Smooth muscle cell (in vitro differentiated cells): ENCODE data around the gene ZMAT5. TPM values are rescaled to one million over a fixed set of nuclear protein-coding genes. Genes with fewer than 3 reads are reported as not detected.

ENCODE experiments used
- DNase-seq: peaks from one replicate; lab custom pipeline; 2025; ENCODE audit not compliant: unreplicated experiment; lab: John Stamatoyannopoulos, UW
- H2AFZ ChIP-seq: fragments of 200-600 bp; sonication (generic); 2 replicates; pipeline ENCODE4 v1.6.0; 2016; ENCODE audit warnings: antibody characterized with exemption, low read depth, mild to moderate bottlenecking
- H3F3A ChIP-seq: fragments of 200-600 bp; sonication (generic); 2 replicates; pipeline ENCODE4 v1.6.0; 2017; ENCODE audit warnings: antibody characterized with exemption, low read depth
- H3K27ac ChIP-seq: fragments of 200-600 bp; sonication (generic); 2 replicates; pipeline ENCODE4 v1.5.1; 2016; ENCODE audit warnings: low read depth, mild to moderate bottlenecking
- H3K27me3 ChIP-seq: fragments of 200-600 bp; sonication (generic); 2 replicates; pipeline ENCODE4 v1.6.1; 2016; ENCODE audit warnings: low read depth, mild to moderate bottlenecking
- H3K36me3 ChIP-seq: fragments of 200-600 bp; sonication (generic); 2 replicates; pipeline ENCODE4 v1.5.1; 2016; ENCODE audit warnings: low read depth
- H3K4me1 ChIP-seq: fragments of 200-600 bp; sonication (generic); 2 replicates; pipeline ENCODE4 v1.5.1; 2016; ENCODE audit warnings: low read depth
- H3K4me2 ChIP-seq: fragments of 200-600 bp; sonication (generic); 2 replicates; pipeline ENCODE4 v1.6.0; 2016; ENCODE audit warnings: mild to moderate bottlenecking
- H3K4me3 ChIP-seq: fragments of 200-600 bp; sonication (generic); 2 replicates; pipeline ENCODE4 v1.5.1; 2016; ENCODE audit warnings: mild to moderate bottlenecking
- H3K79me2 ChIP-seq: fragments of 200-600 bp; sonication (generic); 2 replicates; pipeline ENCODE4 v1.6.0; 2016; ENCODE audit warnings: low read depth, mild to moderate bottlenecking
- H3K9ac ChIP-seq: fragments of 200-600 bp; sonication (generic); 2 replicates; pipeline ENCODE4 v1.6.0; 2016; ENCODE audit warnings: low read depth
- H3K9me3 ChIP-seq: fragments of 200-600 bp; sonication (generic); replicated peaks from 2 replicates; pipeline ENCODE4 v1.5.1; 2016; ENCODE audit warnings: low read depth
- H4K20me1 ChIP-seq: fragments of 200-600 bp; sonication (generic); 2 replicates; pipeline ENCODE4 v1.6.0; 2016; ENCODE audit warnings: low read depth
- CTCF ChIP-seq: fragments of 200-600 bp; sonication (generic); IDR thresholded peaks from 2 replicates; pipeline ENCODE4 v1.5.1; 2017; ENCODE audit warnings: borderline replicate concordance, mild to moderate bottlenecking, antibody characterized with exemption; ENCODE audit not compliant: insufficient read depth, poor library complexity, severe bottlenecking
- WGBS: methylation state at CpG from one replicate; pipeline ENCODE4 v1.1.7; 2016; ENCODE audit warnings: low lambda C conversion rate; 5-methylcytosine and 5-hydroxymethylcytosine counted together
- polyA plus RNA-seq: library from polyadenylated mRNA; unstranded; fragments of >200 nt; fragmentation: Nextera tagmentation; extraction: Ambion mirVana; gene quantifications from 2 replicates; pipeline ENCODE4 v1.2.1, GENCODE V29; 2016
- total RNA-seq: library from RNA; depleted of rRNA; stranded (reverse); fragments of >200 nt; gene quantifications from 2 replicates; pipeline ENCODE4 v1.2.3, GENCODE V29; 2014

ZMAT5 gene
- total and polyA plus RNA-seq, 2 experiments from 2014 or later, result 26.0 to 57.8 TPM

- 76% methylated on average over 8 of the region's 8 CpGs for WGBS
Measured at GRCh38 chr22:29713156-29713727, 53.6 kb downstream of the ZMAT5 start.

DNA sequence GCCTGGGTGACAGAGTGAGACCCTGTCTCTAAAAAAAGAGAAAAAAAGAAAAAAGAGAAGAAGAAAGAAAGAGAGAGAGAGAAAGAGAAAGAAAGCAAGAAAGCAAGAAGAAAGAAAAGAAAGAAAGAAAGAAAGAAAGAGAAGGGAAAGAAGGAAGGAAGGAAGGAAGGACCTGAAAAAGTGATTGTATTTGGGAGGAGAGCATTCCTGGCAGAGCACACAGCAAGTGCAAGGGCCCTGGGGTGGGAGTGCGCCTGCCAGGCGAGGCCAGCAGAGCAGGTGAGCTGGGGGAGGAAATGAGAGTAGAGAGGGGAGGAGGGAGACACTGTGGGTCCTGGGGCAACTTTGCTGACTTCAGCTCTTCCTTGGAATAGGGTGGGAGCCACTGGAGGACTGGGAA, 54.7 kb downstream of the ZMAT5 start:
- no peak overlapping the region for H3K4me3 ChIP-seq
- TF ChIP-seq CTCF, result no peak
- no peaks in the 10 kb centered on the region for H3K9me3 ChIP-seq
- H4K20me1 ChIP-seq, result no peaks in the 10 kb centered on the region
- no peak for DNase-seq
- no peaks in the 10 kb centered on the region for H3K79me2 ChIP-seq
- no peak overlapping the region for H3K9ac ChIP-seq
- no peaks in the 10 kb centered on the region for H3K4me1 ChIP-seq
- no peaks in the 10 kb centered on the region for H3K36me3 ChIP-seq
- peaks cover 13% of the 10 kb centered on the region for H3K27me3 ChIP-seq
- WGBS, result 88% methylated on average over 2 of the region's 2 CpGs
- no peak overlapping the region for H3K4me2 ChIP-seq
- H3K27ac ChIP-seq, result no peak overlapping the region
- H2AFZ ChIP-seq, result no peak overlapping the region
- H3F3A ChIP-seq, result no peaks in the 10 kb centered on the region

More at GRCh38 chr22:29713156-29713727, 53.6 kb downstream of the ZMAT5 start:
- Histone ChIP-seq H3K9ac (no peak overlapping the region), H4K20me1 (no peaks in the 10 kb centered on the region), H3K9me3 (no peaks in the 10 kb centered on the region), H3K27ac (no peak overlapping the region), H3K36me3 (no peaks in the 10 kb centered on the region), H3F3A (no peaks in the 10 kb centered on the region), H3K4me2 (no peak overlapping the region), H3K27me3 (peaks cover 23% of the 10 kb centered on the region), H3K4me3 (no peak overlapping the region), H3K4me1 (no peaks in the 10 kb centered on the region), H2AFZ (no peak overlapping the region), H3K79me2 (no peaks in the 10 kb centered on the region)
- no peak for DNase-seq
- no peak for TF ChIP-seq CTCF

- Histone ChIP-seq H3K27me3 (peaks cover 22% of the 10 kb centered on the region), H3K4me2 (no peak overlapping the region), H3K4me1 (no peaks in the 10 kb centered on the region), H3K36me3 (no peaks in the 10 kb centered on the region), H4K20me1 (no peaks in the 10 kb centered on the region), H3K9ac (no peak overlapping the region), H3K27ac (no peak overlapping the region), H3K4me3 (no peak overlapping the region), H3F3A (no peaks in the 10 kb centered on the region), H3K9me3 (no peaks in the 10 kb centered on the region), H2AFZ (no peak overlapping the region), H3K79me2 (no peaks in the 10 kb centered on the region)
- WGBS, result 88% methylated on average over 17 of the region's 18 CpGs
- TF ChIP-seq CTCF, result no peak
- no peak for DNase-seq
Measured at GRCh38 chr22:29710922-29711593, 55.7 kb downstream of the ZMAT5 start.

- WGBS, result 84% methylated on average over 15 of the region's 15 CpGs
- Histone ChIP-seq H4K20me1 (no peaks in the 10 kb centered on the region), H3K79me2 (no peaks in the 10 kb centered on the region)
Measured at GRCh38 chr22:29710193-29710592, 56.6 kb downstream of the ZMAT5 start.

More at GRCh38 chr22:29710193-29710592, 56.6 kb downstream of the ZMAT5 start:
- no peak for TF ChIP-seq CTCF
- Histone ChIP-seq H3K4me2 (no peak overlapping the region), H3K4me1 (no peaks in the 10 kb centered on the region), H3K27me3 (peaks cover 22% of the 10 kb centered on the region), H2AFZ (no peak overlapping the region), H3K4me3 (no peak overlapping the region), H3K36me3 (no peaks in the 10 kb centered on the region), H3K27ac (no peak overlapping the region), H3K9ac (no peak overlapping the region), H3K9me3 (no peaks in the 10 kb centered on the region), H3F3A (no peaks in the 10 kb centered on the region)
- no peak for DNase-seq
